Activated naive CD4-positive, alpha-beta T cell treated with anti-CD3 and anti-CD28 coated beads, Interleukin-2, amount 50 U/mL, for 16 hours (primary cell): Measurements from ENCODE around the gene GIT2.

Experiments
- DNase-seq: peaks from one replicate; pipeline ENCODE4 v3.0.0-alpha.2; 2020

Gene GIT2

DNA sequence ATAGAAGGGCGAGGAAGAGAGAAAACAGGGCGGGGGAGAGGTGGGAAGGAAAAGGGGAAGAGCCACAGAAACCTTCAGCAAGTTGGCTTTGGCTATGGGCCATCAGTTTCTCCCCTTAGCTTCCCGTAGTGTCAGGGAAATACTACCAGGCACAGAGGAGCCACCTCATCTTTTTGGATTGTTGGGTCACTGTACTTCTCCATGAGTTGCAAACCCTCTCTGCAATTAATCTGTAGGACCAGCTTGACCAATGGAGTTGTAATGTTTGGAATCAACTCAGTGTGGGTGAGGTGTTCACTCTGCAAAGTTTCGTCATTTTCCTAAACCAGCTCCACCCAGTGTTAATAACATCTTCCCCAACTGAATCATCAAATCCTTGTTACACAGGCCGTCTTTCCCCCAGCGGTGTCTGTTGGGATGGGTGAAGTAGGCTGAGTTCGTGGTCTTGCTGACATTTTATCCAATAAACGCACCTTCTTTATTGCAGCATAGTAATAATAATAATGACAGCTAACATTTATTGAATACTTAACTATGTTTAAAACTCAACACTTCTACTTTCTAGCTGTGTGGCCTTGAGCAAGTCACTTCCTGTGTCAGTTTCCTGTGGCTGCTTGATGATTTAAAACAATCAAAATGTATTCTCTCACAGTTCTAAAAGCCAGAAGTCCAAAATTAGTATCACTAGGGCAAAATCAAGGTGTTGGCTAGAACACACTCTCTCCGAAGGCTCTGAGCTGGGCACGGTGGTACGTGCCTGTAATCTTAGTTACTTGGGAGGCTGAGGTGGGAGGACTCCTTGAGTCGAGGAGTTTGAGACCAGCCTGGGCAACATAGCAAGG is 107.8 kb downstream of the GIT2 start:
- no peak for DNase-seq

DNA sequence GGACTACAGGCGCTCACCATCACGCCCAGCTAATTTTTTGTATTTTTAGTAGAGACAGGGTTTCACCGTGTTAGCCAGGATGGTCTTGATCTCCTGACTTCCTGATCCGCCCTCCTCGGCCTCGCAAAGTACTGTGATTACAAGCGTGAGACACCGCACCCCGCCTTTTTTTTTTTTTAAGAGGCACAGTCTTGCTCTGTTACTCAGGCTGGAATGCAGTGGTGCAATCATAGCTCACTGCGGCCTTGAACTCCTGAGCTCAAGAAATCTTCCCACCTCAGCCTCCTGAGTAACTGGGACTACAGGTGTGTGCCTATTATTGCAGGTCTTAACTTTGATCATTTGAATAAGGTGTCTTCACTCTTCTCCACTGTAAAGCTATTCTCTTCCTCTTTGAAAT is 110.6 kb downstream of the GIT2 start:
- DNase-seq: no peak

GRCh38 chr12:109883461-109883860 is 112.7 kb downstream of the GIT2 start:
- no peak for DNase-seq

- no peak for DNase-seq
Observed at GRCh38 chr12:109881752-109882151, 114.4 kb downstream of the GIT2 start.

DNA sequence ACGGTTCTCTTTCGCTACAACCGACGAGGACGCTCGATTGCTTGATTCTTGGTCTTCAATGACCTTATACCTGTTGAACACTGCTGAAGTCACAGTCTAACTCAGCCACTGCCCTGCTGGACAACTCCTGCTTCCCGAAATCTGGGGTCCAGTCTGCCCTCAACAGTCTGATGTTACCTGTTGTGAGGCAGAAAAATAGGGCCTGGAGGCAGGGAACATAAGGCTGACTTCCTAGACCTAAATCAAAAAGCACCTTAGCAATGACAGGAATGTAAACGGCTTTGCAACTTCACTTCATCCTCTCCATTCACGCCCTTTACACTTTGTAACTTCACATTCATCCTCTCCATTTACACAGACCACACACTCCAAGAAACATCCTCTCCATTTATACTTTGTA is 115.2 kb downstream of the GIT2 start:
- no peak for DNase-seq

GRCh38 chr12:109880043-109880931 is 115.9 kb downstream of the GIT2 start, which contains the start of gene GLTP:
Gene GLTP (minus strand): TSS chr12:109880541. CDS start chr12:109880374, 167 bp downstream.
- peak; percentile 92 for DNase-seq
